Measurements from ENCODE around the gene ZNF558. TPM values are rescaled to one million over a fixed set of nuclear protein-coding genes. Genes with fewer than 3 reads are reported as not detected.
A peak's percentile ranks its signal among the peaks of the same experiment; 100 is the strongest.

The ZNF558 gene
- polyA plus RNA-seq (ENCODE audit: insufficient read length): 49.0 TPM
- long read RNA-seq, donor 1: 0 reads
- long read RNA-seq, donor 2, partial matches to known transcripts: 0 of 1 reads
- long read RNA-seq, donor 2, other reads (novel, unspliced or antisense): 0 of 1 reads
- long read RNA-seq, donor 3, full-length matches to known transcripts: 1 of 1 reads
- long read RNA-seq, donor 3, partial matches to known transcripts: 0 of 1 reads
- long read RNA-seq, donor 3, other reads (novel, unspliced or antisense): 0 of 1 reads
- long read RNA-seq, donor 4: 0 reads
- long read RNA-seq, donor 5, full-length matches to known transcripts: 2 of 2 reads
- long read RNA-seq, donor 5, partial matches to known transcripts: 0 of 2 reads
- long read RNA-seq, donor 5, other reads (novel, unspliced or antisense): 0 of 2 reads
- long read RNA-seq, donor 6, full-length matches to known transcripts: 3 of 14 reads
- long read RNA-seq, donor 6, partial matches to known transcripts: 11 of 14 reads
- long read RNA-seq, donor 6, other reads (novel, unspliced or antisense): 0 of 14 reads
- long read RNA-seq, donor 7, full-length matches to known transcripts: 1 of 6 reads
- long read RNA-seq, donor 7, partial matches to known transcripts: 5 of 6 reads
- long read RNA-seq, donor 7, other reads (novel, unspliced or antisense): 0 of 6 reads
- long read RNA-seq, donor 8, full-length matches to known transcripts: 1 of 1 reads
- long read RNA-seq, donor 8, partial matches to known transcripts: 0 of 1 reads
- long read RNA-seq, donor 8, other reads (novel, unspliced or antisense): 0 of 1 reads

- peak; percentile 96 for DNase-seq
Observed at GRCh38 chr19:8832132-8833021, at the start of gene ZNF558, which contains the start of gene MBD3L1. Gene ZNF558 (minus strand): TSS chr19:8832304. CDS start chr19:8822659, 9,645 bp downstream. Gene MBD3L1 (plus strand): TSS chr19:8832377. CDS start chr19:8842679, 10,302 bp downstream.

GRCh38 chr19:8881512-8881911 lies 49.4 kb upstream of the ZNF558 start:
- DNase-seq: no peak

DNA sequence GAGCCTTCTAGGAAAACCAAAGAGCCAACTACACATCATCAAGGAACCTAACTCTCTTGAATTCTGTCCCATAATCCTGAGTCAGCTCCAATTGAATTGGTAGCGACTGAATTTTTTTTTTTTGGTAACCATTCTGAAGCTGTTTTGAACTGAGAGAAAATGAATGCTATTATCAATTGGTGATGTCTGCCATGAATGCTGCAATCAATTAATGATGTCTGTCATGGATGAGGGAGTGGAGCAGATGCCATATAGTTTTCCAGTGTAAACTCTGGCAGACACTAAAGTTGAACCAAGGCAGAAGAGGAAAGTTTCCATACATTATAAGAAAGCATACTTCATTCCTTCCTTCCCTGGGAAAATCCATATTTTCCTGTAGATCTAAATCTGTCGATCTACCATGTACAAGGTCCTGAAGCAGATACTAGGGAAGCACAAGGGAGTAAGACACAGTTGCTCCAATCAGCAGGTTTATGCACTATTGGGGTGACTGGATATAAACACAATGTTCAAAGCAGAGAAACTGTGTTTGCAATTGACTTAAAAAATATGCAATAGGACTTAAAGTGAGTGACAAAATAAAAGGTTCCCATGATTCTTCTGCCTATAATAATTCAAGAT lies 48.9 kb upstream of the ZNF558 start:
- DNase-seq: no peak

GRCh38 chr19:8877854-8878705 lies 46.0 kb upstream of the ZNF558 start:
- DNase-seq: no peak

- DNase-seq: no peak
Observed at GRCh38 chr19:8866344-8866743, 34.2 kb upstream of the ZNF558 start.

DNA sequence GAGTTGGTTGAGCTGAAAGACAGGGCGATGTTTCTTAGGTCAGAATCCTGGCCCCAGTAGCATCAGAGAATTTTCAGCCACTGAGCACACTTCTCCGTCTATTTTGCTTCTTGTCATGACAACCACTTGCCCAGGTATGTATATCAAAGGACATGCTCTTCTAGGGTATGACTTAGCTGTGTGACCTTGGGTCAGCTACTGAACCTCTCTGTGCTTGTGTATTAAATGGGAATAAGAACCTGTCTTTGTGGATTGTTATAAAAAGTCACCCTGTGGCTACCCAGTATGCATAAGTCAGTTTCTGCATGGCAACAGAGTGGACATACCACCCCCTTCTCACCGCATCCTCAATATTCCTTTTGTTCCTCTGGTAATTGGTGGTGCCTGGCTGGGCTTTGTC lies 26.2 kb upstream of the ZNF558 start:
- no peak for DNase-seq

DNA sequence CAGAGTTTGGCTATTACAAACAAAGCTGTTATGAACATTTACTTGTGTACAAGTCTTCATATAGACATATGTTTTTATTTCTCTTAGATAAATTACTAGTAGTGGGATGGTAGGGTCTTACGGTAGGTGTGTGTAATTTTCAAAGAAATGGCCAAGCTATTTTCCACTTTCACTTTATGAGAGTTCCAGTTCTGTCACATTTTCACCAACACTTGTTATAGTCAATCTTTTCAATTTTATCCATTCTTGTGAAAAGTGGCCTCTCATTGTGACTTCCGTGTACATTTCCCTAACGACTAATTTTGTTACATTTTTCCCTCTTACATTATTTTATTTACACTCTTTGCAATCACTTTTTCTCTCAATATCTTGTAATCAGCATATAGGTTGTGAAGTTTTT lies 18.4 kb upstream of the ZNF558 start:
- DNase-seq: no peak

GRCh38 chr19:8849232-8849631 lies 17.1 kb upstream of the ZNF558 start:
- no peak for DNase-seq

- DNase-seq: no peak
Observed at GRCh38 chr19:8846819-8847218, 14.7 kb upstream of the ZNF558 start.

DNA sequence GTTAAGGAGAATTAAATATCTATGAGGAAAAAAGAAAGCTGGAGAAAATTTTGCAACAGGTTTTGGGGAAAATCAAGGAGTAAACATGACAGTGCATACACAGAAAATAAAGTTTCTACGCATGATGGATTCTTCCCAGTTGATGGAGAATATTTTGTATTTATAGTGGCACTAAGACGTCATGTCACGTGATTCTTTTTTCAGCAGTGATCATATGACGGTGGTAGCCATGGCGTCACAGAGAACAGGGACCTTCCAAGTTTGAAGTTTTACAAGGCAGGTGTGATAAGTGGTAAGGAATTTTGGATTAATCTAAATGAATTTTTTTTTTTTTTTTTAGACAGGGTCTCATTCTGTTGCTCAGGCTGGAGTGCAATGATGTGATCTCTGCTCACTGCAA lies 8.6 kb upstream of the ZNF558 start:
- no peak for DNase-seq

- DNase-seq: no peak
Observed at GRCh38 chr19:8835877-8836276, 3.8 kb upstream of the ZNF558 start.

DNA sequence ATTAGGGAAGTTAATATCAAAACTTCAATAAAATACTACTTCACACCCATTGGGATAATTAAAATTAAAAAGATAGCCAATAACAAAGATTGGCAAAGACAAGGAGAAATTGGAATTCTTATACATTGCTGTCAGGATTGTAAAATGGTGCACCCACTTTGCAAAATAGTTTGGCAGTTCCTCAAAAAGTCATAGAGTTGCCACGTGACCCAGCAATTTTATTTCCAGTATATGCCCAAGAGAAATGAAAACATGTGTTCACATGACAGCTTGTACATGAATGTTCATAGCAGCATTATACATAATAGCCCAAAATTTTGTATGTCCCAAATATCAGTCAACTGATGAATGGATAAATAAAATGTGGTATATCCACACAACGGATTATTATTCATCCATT lies 3.3 kb upstream of the ZNF558 start:
- DNase-seq: no peak

DNA sequence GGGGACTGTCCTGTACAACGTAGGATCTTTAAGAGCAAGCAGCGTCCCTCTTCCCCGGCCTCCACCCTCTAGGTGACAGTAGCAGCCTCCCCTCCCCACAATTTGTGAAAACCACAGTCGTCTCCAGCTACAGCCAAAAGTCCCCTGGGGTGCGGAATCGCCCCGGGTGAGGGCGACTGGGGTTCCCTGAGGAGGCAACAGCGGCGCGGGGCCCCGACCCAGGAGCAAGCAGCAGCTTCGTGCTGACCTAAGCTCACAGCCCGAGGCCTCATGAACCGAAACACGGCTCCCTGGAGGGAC lies 322 bp downstream of the ZNF558 start:
- DNase-seq: no peak

DNA sequence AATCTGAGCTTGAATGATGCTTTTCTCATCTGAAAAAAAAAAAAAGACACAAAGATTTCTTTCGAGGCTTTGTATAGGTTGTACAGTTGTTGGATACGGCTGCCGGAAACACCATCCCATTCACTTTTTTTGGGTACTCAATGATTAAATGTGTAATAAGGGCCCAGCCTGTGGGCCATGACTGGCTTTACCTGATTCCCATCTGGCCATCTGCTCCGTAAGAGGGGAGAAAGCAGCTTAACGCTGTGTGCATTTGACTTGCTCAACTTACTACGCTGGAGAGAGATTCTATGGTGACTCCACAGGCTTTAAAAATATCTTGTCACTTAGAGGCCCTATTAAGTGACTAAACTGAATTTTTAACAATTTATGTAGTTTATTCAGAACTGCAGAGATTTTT lies 731 bp downstream of the ZNF558 start:
- peak; percentile 8 for DNase-seq

DNA sequence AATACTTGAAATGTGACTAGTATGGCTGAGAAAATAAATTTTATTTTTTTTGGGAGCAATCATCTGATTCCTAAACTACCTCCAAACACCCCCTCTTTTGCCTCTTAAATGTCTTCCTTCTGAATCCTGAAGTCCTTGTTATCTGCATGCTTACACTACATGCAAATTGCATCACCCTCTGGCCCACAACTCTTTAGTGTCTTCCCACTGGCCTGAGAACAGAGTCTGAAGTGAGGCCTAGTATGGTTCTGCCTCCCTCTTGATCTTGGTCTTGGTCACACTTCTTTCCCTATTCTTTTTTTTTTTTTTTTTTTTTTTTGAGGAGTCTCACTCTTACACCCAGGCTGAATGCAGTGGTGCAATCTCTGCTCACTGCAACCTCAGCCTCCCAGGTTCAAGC lies 4.8 kb downstream of the ZNF558 start:
- no peak for DNase-seq

DNA sequence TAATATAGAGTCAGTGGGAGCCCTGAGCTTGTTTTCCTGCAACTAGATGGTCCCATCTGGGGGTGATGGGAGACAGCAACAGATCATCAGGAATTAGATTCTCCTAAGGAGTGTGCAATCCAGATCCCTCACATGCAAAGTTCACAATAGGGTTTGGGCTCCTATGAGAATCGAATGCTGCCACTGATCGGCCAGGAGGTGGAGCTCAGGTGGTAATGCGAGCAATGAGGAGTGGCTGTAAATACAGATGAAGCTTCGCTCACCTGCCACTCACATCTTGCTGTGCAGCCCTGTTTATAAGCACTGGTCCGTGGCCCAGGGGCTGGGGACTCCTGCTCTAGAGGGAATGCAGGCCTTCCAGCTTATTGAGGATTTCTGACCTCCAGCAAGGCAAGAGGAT lies 5.7 kb downstream of the ZNF558 start:
- DNase-seq: no peak

- no peak for DNase-seq
Observed at GRCh38 chr19:8821748-8822241, 10.3 kb downstream of the ZNF558 start.

- no peak for DNase-seq
Observed at GRCh38 chr19:8820234-8820633, 11.9 kb downstream of the ZNF558 start.

DNA sequence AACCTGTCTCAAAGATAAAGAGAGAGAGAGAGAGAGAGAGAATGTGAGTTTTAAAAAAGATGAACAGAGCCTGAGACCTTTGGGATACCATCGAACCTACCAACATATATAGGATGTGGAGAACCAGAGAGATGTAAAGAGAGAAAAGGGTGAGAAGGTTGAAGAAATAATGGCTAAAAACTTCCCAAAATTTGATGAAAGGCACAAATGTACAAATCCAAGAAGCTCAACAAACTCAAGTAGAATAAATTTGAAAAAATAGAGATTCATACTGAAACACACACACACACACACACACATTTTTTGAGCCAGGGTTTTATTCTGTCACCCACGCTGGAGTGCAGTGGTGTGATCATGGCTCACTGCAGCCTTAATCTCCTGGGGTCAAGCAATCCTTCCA lies 16.3 kb downstream of the ZNF558 start:
- DNase-seq: no peak

DNA sequence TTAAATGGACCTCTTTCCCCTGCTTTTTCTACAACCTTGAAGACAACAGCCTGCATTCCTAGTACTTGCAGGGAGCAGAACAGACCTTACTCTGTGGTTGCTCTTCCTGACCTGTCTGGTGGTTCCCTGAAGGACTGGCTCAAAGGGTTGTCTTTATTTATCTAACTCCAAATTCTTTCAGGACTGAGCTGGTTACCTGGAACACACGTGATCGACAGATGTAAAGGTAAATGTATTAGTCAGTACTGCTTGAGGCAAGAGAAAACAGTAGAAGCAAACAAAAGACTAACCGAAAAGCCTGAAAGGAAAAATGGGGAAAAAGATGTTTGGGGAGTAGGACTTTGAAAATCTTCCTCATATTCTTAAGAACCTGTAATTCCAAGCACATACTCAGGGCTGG lies 17.9 kb downstream of the ZNF558 start:
- no peak for DNase-seq

Measured in left kidney (tissue), 8 donors.